Lower leg skin (tissue), 3 donors: ENCODE data around the gene USP25.

Experiments
- CTCF ChIP-seq, 3 donors: fragments of 450-650 bp; IDR thresholded peaks; one replicate each; pipeline ENCODE4 v1.5.1; 2016; ENCODE audit warnings: antibody characterized with exemption in 3 of 3, mild to moderate bottlenecking in 3 of 3, moderate library complexity in 2 of 3
- POLR2A ChIP-seq, 2 donors: fragments of 450-650 bp; IDR thresholded peaks; one replicate each; pipeline ENCODE4 v1.6.1; 2016 to 2017; ENCODE audit warnings: antibody characterized with exemption in 2 of 2, mild to moderate bottlenecking in 1 of 2, moderate library complexity in 1 of 2

DNA sequence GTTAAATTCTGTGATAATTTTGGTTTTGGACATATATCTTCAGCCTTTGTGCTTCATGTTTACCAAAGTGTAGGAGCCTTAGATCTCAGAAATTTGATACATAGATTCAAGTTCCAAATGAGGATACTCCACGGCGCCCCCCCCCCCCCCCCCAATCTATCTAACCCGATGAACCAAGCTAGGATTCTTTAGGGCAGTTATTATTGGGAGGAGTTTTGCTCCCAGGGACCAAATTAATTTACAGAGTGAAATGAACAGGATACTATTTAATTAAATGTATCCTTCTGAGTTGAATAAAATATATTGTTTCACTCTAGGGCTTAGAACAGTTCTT, 3.2 kb downstream of the USP25 start:
- TF ChIP-seq CTCF (IDR thresholded peaks at IDR 0.05): no peak
- no peak for TF ChIP-seq POLR2A (IDR thresholded peaks at IDR 0.05)
